Activated CD8-positive, alpha-beta T cell treated with anti-CD3 and anti-CD28 coated beads for 36 hours (primary cell): Measurements from ENCODE around the gene UBQLN4. TPM values are rescaled to one million over a fixed set of nuclear protein-coding genes. Genes with fewer than 3 reads are reported as not detected.
A peak's percentile ranks its signal among the peaks of the same experiment; 100 is the strongest.

ENCODE experiments used
- ATAC-seq: fragments of 200-7000 bp; cut with Tn5 transposase; one replicate; pipeline ENCODE4 v1.10.0; 2021; ENCODE audit warnings: mild to moderate bottlenecking, moderate library complexity
- CTCF ChIA-PET: fragments of 350-600 bp; sonication (Branson Sonifier 250); formaldehyde crosslinking; loops from one replicate; lab custom pipeline; 2021; ENCODE audit warnings: antibody characterized with exemption; lab: Charles Lee
- POLR2A ChIA-PET: fragments of 350-600 bp; sonication (Branson Sonifier 250); formaldehyde crosslinking; loops from one replicate; lab custom pipeline; 2021; ENCODE audit warnings: antibody characterized with exemption; lab: Charles Lee
- DNase-seq: peaks from one replicate; pipeline ENCODE4 v3.0.0-alpha.2; 2020
- H3K27ac Mint-ChIP-seq: one replicate; pipeline ENCODE4 v1.8.0; 2021; ENCODE audit warnings: mild to moderate bottlenecking, mixed read lengths
- H3K27me3 Mint-ChIP-seq: one replicate; pipeline ENCODE4 v1.8.0; 2021; ENCODE audit warnings: mixed read lengths
- H3K36me3 Mint-ChIP-seq: one replicate; pipeline ENCODE4 v1.8.0; 2021; ENCODE audit warnings: low read depth, mixed read lengths
- H3K4me1 Mint-ChIP-seq: one replicate; pipeline ENCODE4 v1.8.0; 2021; ENCODE audit warnings: low read depth, mixed read lengths
- H3K4me3 Mint-ChIP-seq: one replicate; pipeline ENCODE4 v1.8.0; 2021; ENCODE audit warnings: mild to moderate bottlenecking, moderate library complexity, mixed read lengths
- H3K9me3 Mint-ChIP-seq: one replicate; pipeline ENCODE4 v1.8.0; 2021; ENCODE audit warnings: mixed read lengths
- CTCF ChIP-seq: fragments of 200-600 bp; IDR thresholded peaks from one replicate; pipeline ENCODE4 v1.8.0; 2022; ENCODE audit warnings: antibody characterized with exemption, mild to moderate bottlenecking
- intact Hi-C: fragments of 100-400 bp; cut with micrococcal nuclease; formaldehyde crosslinking; loops from one replicate; pipeline ENCODE4 v1.10.0; 2022
- total RNA-seq, 2 experiments: library from RNA; stranded (reverse); gene quantifications; one replicate each; pipeline ENCODE4 v1.2.3, GENCODE V29; 2021

Gene UBQLN4
- 10 to 100 TPM; 36.9 to 39.8 TPM for total RNA-seq

- peaks cover 22% of the 10 kb centered on the region for H3K4me1 Mint-ChIP-seq
- intact Hi-C loops: loop anchor here (2.0 kb wide), 1 partner anchor 33 kb away; the partner anchor contains the start of gene SSR2
- peak within 1 kb of the TSS; percentile 96 for H3K4me3 Mint-ChIP-seq
- POLR2A ChIA-PET: interaction anchor here (0.9 to 1.4 kb wide), 7 partner anchors 10 to 229 kb away, joined by 3 to 4 read pairs (median 3); partner anchors contain the start of genes SMG5 and SSR2
- TF ChIP-seq CTCF: peak; percentile 19
- H3K27me3 Mint-ChIP-seq: no peaks in the 10 kb centered on the region
- CTCF ChIA-PET: interaction anchor here (0.6 to 3.3 kb wide), 6 partner anchors 9 to 123 kb away, joined by 3 to 16 read pairs (median 4); no protein-coding TSS in a partner anchor
- H3K36me3 Mint-ChIP-seq: peaks cover 14% of the 10 kb centered on the region
- no peaks in the 10 kb centered on the region for H3K9me3 Mint-ChIP-seq
- H3K27ac Mint-ChIP-seq: peak within 1 kb of the TSS; percentile 95
- DNase-seq: peak; percentile 87
- peak; percentile 76 for ATAC-seq
Measured at GRCh38 chr1:156053768-156054499, at the start of gene UBQLN4. UBQLN4 (minus strand) TSS chr1:156053798; CDS start chr1:156053701, 97 bp downstream.

- CTCF ChIA-PET: interaction anchor here (1.6 to 22.5 kb wide), 2 partner anchors 12 to 29 kb away, joined by 5 to 772 read pairs; no protein-coding TSS in a partner anchor
- H3K9me3 Mint-ChIP-seq: no peaks in the 10 kb centered on the region
- H3K4me1 Mint-ChIP-seq: peaks cover 67% of the 10 kb centered on the region
- DNase-seq (no peak), ATAC-seq (no peak)
- intact Hi-C loops: no loop called here
- POLR2A ChIA-PET: interaction anchor here (0.7 to 3.6 kb wide), 9 partner anchors 11 to 180 kb away, joined by 3 to 24 read pairs (median 4); partner anchors contain the start of genes LMNA and SMG5
- no peaks in the 10 kb centered on the region for H3K36me3 Mint-ChIP-seq
- H3K27me3 Mint-ChIP-seq: peaks cover 8% of the 10 kb centered on the region
- no peak for TF ChIP-seq CTCF
- H3K27ac Mint-ChIP-seq: peak overlapping the region; percentile 71
- H3K4me3 Mint-ChIP-seq: no peak overlapping the region
Measured at GRCh38 chr1:156102633-156103511, 49.3 kb upstream of the UBQLN4 start.

- Mint-ChIP-seq H3K36me3 (no peaks in the 10 kb centered on the region), H3K9me3 (no peaks in the 10 kb centered on the region), H3K27me3 (peaks cover 9% of the 10 kb centered on the region), H3K27ac (no peak overlapping the region), H3K4me1 (peaks cover 70% of the 10 kb centered on the region), H3K4me3 (no peak overlapping the region)
- DNase-seq (no peak), ATAC-seq (no peak)
- no peak for TF ChIP-seq CTCF
- CTCF ChIA-PET: interaction anchor here (1.0 to 22.5 kb wide), 3 partner anchors 11 to 30 kb away, joined by 3 to 772 read pairs (median 5); no protein-coding TSS in a partner anchor
- POLR2A ChIA-PET: interaction anchor here (1.2 to 3.6 kb wide), 6 partner anchors 12 to 122 kb away, joined by 3 to 24 read pairs (median 5); partner anchors contain the start of gene LMNA
- intact Hi-C loops: no loop called here
Measured at GRCh38 chr1:156101880-156102279, 48.3 kb upstream of the UBQLN4 start.

GRCh38 chr1:156100205-156100995, 46.8 kb upstream of the UBQLN4 start:
- no peak overlapping the region for H3K4me3 Mint-ChIP-seq
- no peaks in the 10 kb centered on the region for H3K36me3 Mint-ChIP-seq
- ATAC-seq: no peak
- no peak for DNase-seq
- ChIA-PET POLR2A (interaction anchor here (7.5 to 8.0 kb wide), 2 partner anchors 16 to 28 kb away, joined by 94 to 151 read pairs; partner anchors contain the start of gene LMNA), CTCF (interaction anchor here (1.0 to 22.5 kb wide), 4 partner anchors 9 to 32 kb away, joined by 3 to 772 read pairs (median 6); partner anchors contain the start of gene LMNA)
- peaks cover 11% of the 10 kb centered on the region for H3K27me3 Mint-ChIP-seq
- intact Hi-C loops: no loop called here
- peak overlapping the region; percentile 11 for H3K27ac Mint-ChIP-seq
- H3K9me3 Mint-ChIP-seq: no peaks in the 10 kb centered on the region
- no peak for TF ChIP-seq CTCF
- H3K4me1 Mint-ChIP-seq: peaks cover 72% of the 10 kb centered on the region
